T-helper 2 cell (primary cell): ENCODE results near the gene GALR2.

Experiments
- DNase-seq, 5 experiments: peaks; one replicate each; pipeline versions ENCODE4 v3.0.0 to v3.0.0-alpha.2; 2012 to 2022

GALR2 gene

DNA sequence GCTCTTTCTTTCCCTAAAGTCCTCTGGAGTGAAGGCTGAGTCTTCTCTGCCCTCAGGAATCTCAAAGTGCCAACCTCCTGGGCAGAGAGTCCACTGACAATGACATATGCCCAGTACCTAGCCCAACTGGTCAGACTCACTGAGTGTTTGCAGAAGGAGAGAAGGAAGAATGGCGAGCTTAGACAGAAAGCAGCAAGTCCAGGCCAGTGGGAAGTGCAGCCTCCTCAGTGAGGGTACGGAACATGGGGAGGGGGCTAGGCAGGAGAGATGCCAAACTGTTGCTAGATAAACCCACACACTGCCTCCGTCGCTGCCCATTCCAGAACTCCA lies 28.3 kb downstream of the GALR2 start:
- no peak for DNase-seq

GRCh38 chr17:76103274-76104139 lies 28.9 kb downstream of the GALR2 start, which contains the start of gene EXOC7:
TSS of gene EXOC7 (minus strand) at chr17:76103787. CDS start at chr17:76103692, 95 bp downstream.
- DNase-seq, result peak; percentile 85 to 91 (median 87)

DNA sequence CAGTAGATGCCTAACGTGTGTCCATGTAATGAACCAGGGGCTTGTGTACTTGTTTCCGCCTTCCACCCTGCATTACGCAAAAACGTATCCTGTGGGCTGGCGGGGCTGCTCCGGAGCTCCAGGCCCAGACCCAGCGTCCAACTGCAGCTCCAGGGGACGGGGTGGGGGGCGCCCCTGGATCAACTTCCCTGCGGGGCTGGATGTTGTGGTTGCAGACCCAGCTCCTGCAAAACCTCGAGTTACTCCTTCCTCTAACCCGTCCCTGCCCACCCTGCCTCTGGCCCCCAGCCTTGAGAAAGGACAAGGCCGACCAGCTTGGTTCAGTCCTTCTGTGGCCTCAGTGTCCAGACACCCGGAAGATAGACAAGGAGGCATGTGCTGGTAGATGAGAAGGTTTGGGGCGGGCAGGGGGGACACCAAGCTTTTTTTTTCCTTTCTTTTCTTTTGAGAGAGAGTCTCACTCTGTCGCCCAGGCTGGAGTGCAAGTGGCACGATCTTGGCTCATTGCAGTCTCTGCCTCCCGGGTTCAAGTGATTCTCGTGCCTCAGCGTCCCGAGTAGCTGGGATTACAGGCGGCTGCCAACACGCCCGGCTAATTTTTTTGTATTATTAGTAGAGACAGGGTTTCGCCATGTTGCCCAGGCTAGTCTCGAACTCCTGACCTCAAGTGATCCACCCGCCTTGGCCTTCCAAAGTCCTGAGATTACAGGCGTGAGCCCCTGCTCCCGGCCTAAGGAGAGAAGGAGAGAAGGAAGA lies 29.7 kb downstream of the GALR2 start:
- no peak for DNase-seq

GRCh38 chr17:76104896-76105231 lies 30.3 kb downstream of the GALR2 start:
- no peak for DNase-seq

DNA sequence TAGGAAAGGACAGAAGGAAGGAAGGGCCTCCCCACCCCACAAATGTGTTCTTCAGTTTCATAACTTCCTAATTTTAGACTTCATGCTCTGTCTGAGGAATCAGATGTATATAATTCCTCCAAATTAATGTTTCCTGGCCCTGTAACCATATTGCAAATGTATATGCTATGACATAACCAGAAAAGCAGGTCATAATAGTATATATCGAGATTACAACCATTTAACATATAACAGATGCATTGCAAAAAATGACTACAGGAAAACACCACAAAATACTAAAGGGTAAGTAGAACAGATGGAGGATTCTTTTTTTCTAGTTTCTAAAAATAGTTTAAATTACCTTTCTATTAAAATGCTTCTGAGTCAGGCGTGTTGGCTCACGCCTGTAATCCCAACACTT lies 32.1 kb downstream of the GALR2 start:
- DNase-seq, result no peak

DNA sequence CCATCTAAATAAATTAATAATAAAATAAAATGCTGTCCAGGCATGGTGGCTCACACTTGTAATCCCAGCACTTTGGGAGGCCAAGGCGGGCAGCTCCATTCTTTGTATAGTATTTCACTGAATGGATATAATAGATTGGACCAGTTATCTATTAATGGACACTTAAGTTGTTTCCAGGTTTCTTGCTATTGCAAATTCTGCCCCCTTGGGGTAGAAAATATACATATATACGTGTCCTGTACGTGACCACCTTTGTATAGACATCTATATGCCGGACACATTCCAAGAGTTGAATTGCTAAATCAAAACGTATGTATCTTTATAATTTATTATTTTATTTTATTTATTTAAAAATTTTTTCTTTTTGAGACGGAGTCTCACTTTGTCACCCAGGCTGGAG lies 32.9 kb downstream of the GALR2 start:
- DNase-seq, result peak in 1 of 5 experiments; percentile 21

GRCh38 chr17:76111956-76112355 lies 37.4 kb downstream of the GALR2 start:
- no peak for DNase-seq

GRCh38 chr17:76115138-76115754 lies 40.7 kb downstream of the GALR2 start:
- no peak for DNase-seq

DNA sequence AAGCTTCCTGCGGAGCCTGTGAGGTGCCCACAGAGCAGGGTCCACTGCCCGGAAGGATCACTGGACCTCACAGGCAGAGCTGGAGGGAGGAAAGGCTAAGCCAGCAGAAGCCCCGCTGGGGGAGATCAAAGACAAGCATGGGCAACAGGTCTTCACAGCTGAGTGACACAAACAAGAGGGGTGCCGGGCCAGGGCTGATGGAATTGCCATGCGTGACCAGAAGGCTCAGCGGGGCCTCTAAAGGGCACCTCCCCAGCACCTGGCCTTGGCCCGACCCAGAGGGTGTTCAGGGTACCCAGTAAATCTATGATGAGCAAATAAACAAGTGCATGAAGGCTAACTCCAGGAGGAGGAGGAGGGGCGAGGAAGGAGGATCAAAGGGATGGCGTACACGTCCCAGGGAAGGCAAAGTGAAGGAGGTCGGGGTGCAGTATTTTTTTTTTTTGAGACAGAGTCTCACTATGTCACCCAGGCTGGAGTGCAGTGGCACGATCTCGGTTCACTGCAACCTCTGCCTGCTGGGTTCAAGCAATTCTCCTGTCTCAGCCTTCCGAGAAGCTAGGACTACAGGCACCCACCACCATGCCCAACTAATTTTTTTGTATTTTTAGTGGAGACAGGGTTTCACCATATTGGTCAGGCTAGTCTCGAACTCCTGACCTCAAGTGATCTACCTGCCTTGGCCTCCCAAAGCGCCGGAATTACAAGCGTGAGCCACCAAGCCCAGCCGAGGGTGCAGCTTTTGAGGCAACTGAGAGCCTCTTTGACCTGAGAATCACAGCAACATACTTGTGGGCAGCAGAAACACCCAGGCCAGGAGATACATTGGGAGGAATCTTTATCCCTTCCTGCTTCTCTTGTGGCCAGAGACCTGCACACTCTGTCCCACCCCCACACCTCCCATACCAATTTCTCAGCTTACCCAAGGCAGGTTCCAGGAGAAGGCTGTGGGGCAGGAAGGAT lies 45.1 kb downstream of the GALR2 start:
- DNase-seq, result no peak

GRCh38 chr17:76120658-76121008 lies 46.1 kb downstream of the GALR2 start:
- no peak for DNase-seq

DNA sequence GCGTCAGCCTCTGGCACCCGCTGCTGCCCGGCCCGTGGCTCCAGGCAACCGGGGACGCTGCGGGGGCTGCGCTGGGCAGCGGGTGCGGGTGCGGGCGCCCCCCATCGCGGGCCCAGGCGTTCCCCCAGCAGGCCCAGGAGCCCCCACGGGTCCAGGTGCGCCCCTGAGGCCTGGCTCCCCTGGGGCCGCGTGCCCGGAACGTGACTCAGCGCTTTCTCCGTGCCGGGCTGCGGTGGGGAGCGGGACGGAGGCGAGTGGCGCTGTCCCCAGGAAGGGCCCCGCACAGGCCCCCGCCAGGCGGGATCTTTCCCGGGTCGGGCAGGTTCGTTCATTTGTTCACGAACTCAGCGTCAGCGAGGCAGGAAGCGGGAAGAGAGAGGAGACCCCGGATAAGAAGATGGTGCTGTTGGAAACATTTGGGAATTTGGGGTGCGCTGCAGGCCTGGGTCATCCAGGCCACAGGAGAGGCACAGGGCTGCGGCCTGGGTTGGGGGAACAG lies 47.4 kb downstream of the GALR2 start:
- no peak for DNase-seq

DNA sequence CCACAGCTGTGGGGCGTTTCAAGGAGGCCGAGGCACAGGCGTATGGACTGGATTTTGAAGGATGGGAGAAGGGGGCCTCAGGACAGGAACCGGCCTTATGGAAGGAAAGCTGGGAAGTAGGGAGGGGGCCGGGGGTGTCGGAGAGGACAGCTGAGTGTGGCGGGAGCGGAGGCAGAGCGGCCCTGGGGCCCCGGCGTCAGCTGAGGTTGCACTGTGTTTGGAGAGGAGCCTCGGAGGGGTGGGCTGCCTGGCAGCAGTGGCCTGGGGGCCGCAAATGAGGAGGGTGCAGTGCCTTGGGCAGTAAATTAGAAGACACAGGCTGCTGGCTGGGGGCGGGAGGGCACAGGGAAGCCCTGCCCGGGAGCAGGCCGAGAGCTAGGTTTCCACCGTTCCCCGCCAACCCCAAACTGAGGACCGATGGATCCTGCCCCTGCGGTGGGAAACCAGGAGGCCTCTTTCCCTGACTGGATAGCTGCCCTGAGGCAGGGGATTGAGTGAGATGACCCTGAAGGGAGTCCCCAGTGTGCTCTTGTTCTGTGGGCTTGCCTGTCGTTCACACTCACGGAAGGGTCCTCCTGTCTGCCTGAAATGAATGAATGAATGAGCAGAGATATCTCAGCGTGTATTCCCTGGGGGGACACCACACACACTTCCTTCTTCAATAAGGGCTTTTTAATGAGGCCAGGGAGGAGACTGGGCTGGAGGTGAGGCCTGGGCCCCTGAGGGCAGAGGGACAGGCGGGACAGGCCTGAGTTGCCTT lies 48.0 kb downstream of the GALR2 start:
- DNase-seq, result no peak

- DNase-seq, result no peak
Observed at GRCh38 chr17:76123191-76123499, 48.6 kb downstream of the GALR2 start.

DNA sequence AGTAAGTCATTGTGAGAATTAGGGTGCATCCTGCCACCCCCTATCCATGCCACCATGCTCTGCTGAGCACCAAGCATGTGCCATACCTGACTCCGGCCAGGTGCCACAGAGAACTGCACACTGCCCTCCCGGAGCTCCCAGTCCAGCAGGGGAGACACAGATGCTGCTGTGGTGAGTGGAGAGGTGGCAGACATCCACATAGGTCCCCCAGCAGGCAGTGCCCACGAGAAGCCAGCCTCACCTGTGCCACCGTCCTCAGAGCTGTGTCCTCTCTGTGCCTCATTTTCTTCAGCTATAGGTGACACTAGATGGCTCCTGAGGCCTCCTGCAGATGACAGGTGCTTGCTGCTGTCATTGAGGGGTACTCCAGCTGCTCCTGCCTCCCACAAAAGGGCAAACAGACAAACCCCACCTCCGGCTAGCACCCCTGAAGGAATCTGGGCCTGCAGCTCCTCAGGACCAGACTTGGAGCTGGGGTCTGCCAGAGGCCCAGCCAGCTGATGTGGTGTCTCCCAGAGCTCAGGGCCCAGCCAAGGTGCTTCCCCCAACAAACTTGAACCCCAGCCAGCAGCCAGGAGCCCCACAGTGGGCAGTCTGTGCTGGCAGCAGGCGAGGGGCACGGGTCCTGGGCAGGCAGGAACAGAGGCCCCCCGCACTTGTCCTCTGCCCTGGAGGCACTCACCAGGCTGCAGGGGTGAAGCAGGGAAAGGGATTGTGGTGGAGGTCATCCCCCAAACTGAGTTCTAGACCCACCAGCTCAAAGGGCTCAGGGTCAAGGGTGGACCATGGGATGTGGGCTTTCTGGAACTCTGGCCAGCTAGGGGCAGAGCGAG lies 49.4 kb downstream of the GALR2 start:
- DNase-seq, result no peak

GRCh38 chr17:76124582-76125390 lies 50.2 kb downstream of the GALR2 start:
- DNase-seq, result no peak

- no peak for DNase-seq
Observed at GRCh38 chr17:76125391-76125675, 50.8 kb downstream of the GALR2 start.

- no peak for DNase-seq
Observed at GRCh38 chr17:76125922-76126321, 51.3 kb downstream of the GALR2 start.
